ENCODE results near the gene TAL2. TPM values are rescaled to one million over a fixed set of nuclear protein-coding genes. Genes with fewer than 3 reads are reported as not detected.
A peak's percentile ranks its signal among the peaks of the same experiment; 100 is the strongest.

The TAL2 gene
- total and polyA plus RNA-seq, 2 donors (not counting 3 experiments of a cell fraction or from before 2014, with no cell fraction given): 0.30 TPM; not detected in 1

DNA sequence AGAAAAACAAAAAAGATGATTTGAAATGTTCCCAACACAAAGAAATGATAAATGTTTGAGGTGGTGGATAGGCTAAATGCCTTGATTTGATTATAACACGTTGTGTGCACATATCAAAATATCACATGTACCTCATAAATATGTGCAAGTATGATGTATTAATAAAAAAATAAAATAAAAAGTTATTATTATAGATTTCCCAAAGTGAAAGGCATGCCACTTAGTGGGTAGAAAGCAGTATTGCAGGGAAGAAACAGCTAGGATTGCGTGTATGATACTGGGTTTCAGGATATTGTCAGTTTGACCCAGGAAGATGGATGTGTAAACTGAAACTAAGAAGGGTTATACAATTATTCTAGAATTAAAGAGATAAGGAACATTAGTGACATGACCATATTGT lies 28.5 kb downstream of the TAL2 start:
- no peaks in the 10 kb centered on the region for H4K20me1 ChIP-seq (replicated peaks; ENCODE audit: control insufficient read depth, extremely low read depth, insufficient read depth, low read length)
- H3K4me1 ChIP-seq (ENCODE audit: control insufficient read depth, extremely low read depth, insufficient read depth, low read length): peaks cover 7% of the 10 kb centered on the region
- FAIRE-seq (no peak), DNase-seq (ENCODE audit: low read depth, low spot score) (peak; percentile 31)
- H3K4me3 ChIP-seq (replicated peaks in 1 of 3; ENCODE audit: insufficient read depth in 1 of 3, low read depth in 1 of 3, low read length in 3 of 3): no peak overlapping the region
- no peaks in the 10 kb centered on the region for H3K79me2 ChIP-seq (ENCODE audit: control insufficient read depth, insufficient read depth, low read length)
- no peak overlapping the region for H2AFZ ChIP-seq (ENCODE audit: low read depth, low read length)
- no peak overlapping the region for H3K27ac ChIP-seq (ENCODE audit: insufficient read depth, low read depth, low read length)
- H3K36me3 ChIP-seq (ENCODE audit: control insufficient read depth in 2 of 2, extremely low read depth in 1 of 2, insufficient read depth in 2 of 2, low read length in 2 of 2): no peaks in the 10 kb centered on the region
- POLR2A ChIA-PET: no interaction called here
- H3K4me2 ChIP-seq (ENCODE audit: insufficient read depth, low read length): no peak overlapping the region
- H3K9me1 ChIP-seq (replicated peaks; ENCODE audit: control insufficient read depth, extremely low read depth, insufficient read depth, low read length): no peaks in the 10 kb centered on the region
- no peaks in the 10 kb centered on the region for H3K9me3 ChIP-seq (replicated peaks; ENCODE audit: control insufficient read depth, insufficient read depth, low read length)
- H3K9ac ChIP-seq (replicated peaks; ENCODE audit: extremely low read depth, insufficient read depth, low read length): no peak overlapping the region
- CTCF ChIA-PET: interaction anchor here (0.6 to 2.5 kb wide), 16 partner anchors 10 to 1232 kb away, joined by 3 to 16 read pairs (median 4); no protein-coding TSS in a partner anchor
- dilution Hi-C loops (cut with MboI; ENCODE audit: extremely low pct_ligation_motif_present, low sequenced_read_pairs) (no loop called here), intact Hi-C loops (cut with micrococcal nuclease) (loop anchor here (5.0 kb wide), 1 partner anchor 243 kb away; the partner anchor contains the start of gene FSD1L)
- no TSS peak for BruUV-seq (replicated peaks)
- H3K27me3 ChIP-seq (ENCODE audit: control insufficient read depth in 2 of 2, insufficient read depth in 2 of 2, low read length in 2 of 2): peaks cover 21 to 32% of the 10 kb centered on the region in 2 experiments
- TF ChIP-seq, protein P1, sequence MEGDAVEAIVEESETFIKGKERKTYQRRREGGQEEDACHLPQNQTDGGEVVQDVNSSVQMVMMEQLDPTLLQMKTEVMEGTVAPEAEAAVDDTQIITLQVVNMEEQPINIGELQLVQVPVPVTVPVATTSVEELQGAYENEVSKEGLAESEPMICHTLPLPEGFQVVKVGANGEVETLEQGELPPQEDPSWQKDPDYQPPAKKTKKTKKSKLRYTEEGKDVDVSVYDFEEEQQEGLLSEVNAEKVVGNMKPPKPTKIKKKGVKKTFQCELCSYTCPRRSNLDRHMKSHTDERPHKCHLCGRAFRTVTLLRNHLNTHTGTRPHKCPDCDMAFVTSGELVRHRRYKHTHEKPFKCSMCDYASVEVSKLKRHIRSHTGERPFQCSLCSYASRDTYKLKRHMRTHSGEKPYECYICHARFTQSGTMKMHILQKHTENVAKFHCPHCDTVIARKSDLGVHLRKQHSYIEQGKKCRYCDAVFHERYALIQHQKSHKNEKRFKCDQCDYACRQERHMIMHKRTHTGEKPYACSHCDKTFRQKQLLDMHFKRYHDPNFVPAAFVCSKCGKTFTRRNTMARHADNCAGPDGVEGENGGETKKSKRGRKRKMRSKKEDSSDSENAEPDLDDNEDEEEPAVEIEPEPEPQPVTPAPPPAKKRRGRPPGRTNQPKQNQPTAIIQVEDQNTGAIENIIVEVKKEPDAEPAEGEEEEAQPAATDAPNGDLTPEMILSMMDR (IDR thresholded peaks at IDR 0.05; ENCODE audit: extremely low read depth in 1 of 2, insufficient read depth in 1 of 2, low read depth in 1 of 2, low read length in 2 of 2): peak in 1 of 2 donors; percentile 25
- no peak for TF ChIP-seq GATA2 (IDR thresholded peaks at IDR 0.05; ENCODE audit: insufficient read depth, insufficient read length, low read depth, low read length)

DNA sequence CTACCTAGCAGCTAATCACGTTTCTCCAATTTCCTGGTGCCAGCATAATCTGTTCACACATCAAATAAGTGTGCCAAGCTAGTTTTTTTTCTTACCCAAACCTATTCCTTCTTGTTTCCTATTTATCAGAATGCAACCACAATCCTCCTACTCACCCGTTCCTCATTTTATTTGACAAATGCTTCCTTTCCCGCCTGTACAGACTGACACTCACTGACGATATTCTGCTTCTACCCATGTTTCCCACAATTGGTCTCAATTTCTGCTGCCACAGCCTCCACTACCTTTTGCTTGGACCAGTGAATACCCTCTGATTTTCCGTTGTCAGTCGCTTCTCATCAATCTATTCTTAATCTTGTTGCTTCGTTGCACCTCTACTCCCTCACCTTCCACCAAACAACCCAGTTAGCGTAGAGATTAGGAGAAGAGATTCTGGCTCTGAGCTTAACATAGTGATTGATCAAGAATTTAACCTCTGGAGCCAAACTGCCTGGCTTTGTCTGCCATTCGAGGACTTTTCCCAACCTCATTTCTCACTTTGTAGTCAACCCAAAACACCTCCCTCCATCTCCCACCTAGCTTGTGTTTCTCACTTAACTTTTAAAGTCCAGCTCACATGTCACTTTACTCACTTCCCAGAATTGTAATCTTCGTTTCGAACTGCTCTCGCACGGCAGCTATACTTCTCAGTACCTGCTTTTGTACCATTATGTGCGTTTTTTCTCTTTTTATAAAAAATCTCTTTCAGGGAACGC lies 31.4 kb downstream of the TAL2 start:
- intact Hi-C loops (cut with micrococcal nuclease) (loop anchor here (2.0 to 5.0 kb wide), 3 partner anchors 85 to 246 kb away; partner anchors contain the start of genes FKTN and FSD1L), dilution Hi-C loops (cut with MboI; ENCODE audit: extremely low pct_ligation_motif_present, low sequenced_read_pairs) (no loop called here)
- no peaks in the 10 kb centered on the region for H3K79me2 ChIP-seq (ENCODE audit: control insufficient read depth, insufficient read depth, low read length)
- peak overlapping the region; percentile 11 to 94 (median 66) for H3K4me3 ChIP-seq (replicated peaks in 1 of 3; ENCODE audit: insufficient read depth in 1 of 3, low read depth in 1 of 3, low read length in 3 of 3)
- TF ChIP-seq MYC (IDR thresholded peaks at IDR 0.05; ENCODE audit: low read depth, low read length): no peak
- TF ChIP-seq POLR2A (IDR thresholded peaks at IDR 0.05; ENCODE audit: low read depth, low read length): no peak
- TF ChIP-seq, protein P1 (IDR thresholded peaks at IDR 0.05; ENCODE audit: extremely low read depth in 1 of 2, insufficient read depth in 1 of 2, low read depth in 1 of 2, low read length in 2 of 2): no peak
- TF ChIP-seq POLR2AphosphoS5 (IDR thresholded peaks at IDR 0.05; ENCODE audit: insufficient read depth, low read depth, low read length): no peak
- no peak for TF ChIP-seq MAX (IDR thresholded peaks at IDR 0.05; ENCODE audit: insufficient read depth, insufficient read length)
- TF ChIP-seq EZH2 (IDR thresholded peaks at IDR 0.05; ENCODE audit: borderline replicate concordance, low read depth, low read length, severe bottlenecking): no peak
- FAIRE-seq (peak; percentile 59), DNase-seq (ENCODE audit: low read depth, low spot score) (no peak)
- peaks cover 7% of the 10 kb centered on the region for H3K4me1 ChIP-seq (ENCODE audit: control insufficient read depth, extremely low read depth, insufficient read depth, low read length)
- H2AFZ ChIP-seq (ENCODE audit: low read depth, low read length): peak overlapping the region; percentile 56
- no peaks in the 10 kb centered on the region for H4K20me1 ChIP-seq (replicated peaks; ENCODE audit: control insufficient read depth, extremely low read depth, insufficient read depth, low read length)
- peaks cover 19 to 27% of the 10 kb centered on the region in 2 experiments for H3K27me3 ChIP-seq (ENCODE audit: control insufficient read depth in 2 of 2, insufficient read depth in 2 of 2, low read length in 2 of 2)
- BruUV-seq (replicated peaks): no TSS peak
- H3K27ac ChIP-seq (ENCODE audit: insufficient read depth, low read depth, low read length): no peak overlapping the region
- H3K9me3 ChIP-seq (replicated peaks; ENCODE audit: control insufficient read depth, insufficient read depth, low read length): no peaks in the 10 kb centered on the region
- no peak overlapping the region for H3K9ac ChIP-seq (replicated peaks; ENCODE audit: extremely low read depth, insufficient read depth, low read length)
- POLR2A ChIA-PET: no interaction called here
- peak overlapping the region; percentile 84 for H3K4me2 ChIP-seq (ENCODE audit: insufficient read depth, low read length)
- no peaks in the 10 kb centered on the region for H3K36me3 ChIP-seq (ENCODE audit: control insufficient read depth in 2 of 2, extremely low read depth in 1 of 2, insufficient read depth in 2 of 2, low read length in 2 of 2)
- no peaks in the 10 kb centered on the region for H3K9me1 ChIP-seq (replicated peaks; ENCODE audit: control insufficient read depth, extremely low read depth, insufficient read depth, low read length)
- CTCF ChIA-PET: interaction anchor here (0.6 to 2.8 kb wide), 7 partner anchors 12 to 601 kb away, joined by 3 to 15 read pairs (median 3); no protein-coding TSS in a partner anchor
